GM23248 (cell line): ENCODE results near the gene OSBP2. TPM values are rescaled to one million over a fixed set of nuclear protein-coding genes. Genes with fewer than 3 reads are reported as not detected.

Source experiments
- DNase-seq: peaks from one replicate; pipeline ENCODE4 v3.0.0-alpha.2; 2015
- H2AFZ ChIP-seq: fragments of 200-600 bp; sonication (generic); 2 replicates; pipeline ENCODE4 v1.6.1; 2016; ENCODE audit warnings: antibody characterized with exemption
- H3F3A ChIP-seq: fragments of 200-600 bp; sonication (generic); 2 replicates; pipeline ENCODE4 v1.6.1; 2016; ENCODE audit warnings: mild to moderate bottlenecking, antibody characterized with exemption, mixed run types; ENCODE audit not compliant: insufficient read depth
- H3K27ac ChIP-seq: fragments of 200-600 bp; sonication (generic); 2 replicates; pipeline ENCODE4 v1.5.1; 2016; ENCODE audit warnings: mild to moderate bottlenecking
- H3K27me3 ChIP-seq: fragments of 200-600 bp; sonication (generic); replicated peaks from 2 replicates; pipeline ENCODE4 v1.6.1; 2016; ENCODE audit warnings: mild to moderate bottlenecking; ENCODE audit not compliant: insufficient read depth
- H3K36me3 ChIP-seq: fragments of 200-600 bp; sonication (generic); 2 replicates; pipeline ENCODE4 v1.6.1; 2016; ENCODE audit warnings: low read depth, mild to moderate bottlenecking
- H3K4me1 ChIP-seq: fragments of 200-600 bp; sonication (generic); 2 replicates; pipeline ENCODE4 v1.6.1; 2016; ENCODE audit warnings: mild to moderate bottlenecking; ENCODE audit not compliant: insufficient read depth
- H3K4me2 ChIP-seq: fragments of 200-600 bp; sonication (generic); one replicate; pipeline ENCODE4 v1.6.1; 2016; ENCODE audit warnings: mild to moderate bottlenecking; ENCODE audit not compliant: unreplicated experiment
- H3K4me3 ChIP-seq: fragments of 200-600 bp; sonication (generic); 2 replicates; pipeline ENCODE4 v1.5.1; 2016; ENCODE audit warnings: mild to moderate bottlenecking
- H3K79me2 ChIP-seq: fragments of 200-600 bp; sonication (generic); 2 replicates; pipeline ENCODE4 v1.6.1; 2016; ENCODE audit warnings: mild to moderate bottlenecking; ENCODE audit not compliant: insufficient read depth
- H3K9ac ChIP-seq: fragments of 200-600 bp; sonication (generic); 2 replicates; pipeline ENCODE4 v1.6.1; 2016; ENCODE audit warnings: mild to moderate bottlenecking
- H3K9me2 ChIP-seq: fragments of 200-600 bp; sonication (generic); 2 replicates; pipeline ENCODE4 v1.6.1; 2016; ENCODE audit warnings: mixed run types, mild to moderate bottlenecking, moderate library complexity; ENCODE audit not compliant: insufficient read depth
- H3K9me3 ChIP-seq: fragments of 200-600 bp; sonication (generic); one replicate; pipeline ENCODE4 v1.6.1; 2017; ENCODE audit warnings: low read depth
- H4K20me1 ChIP-seq: fragments of 200-600 bp; sonication (generic); 2 replicates; pipeline ENCODE4 v1.6.0; 2016; ENCODE audit not compliant: insufficient read depth
- EZH2 ChIP-seq: fragments of 200-600 bp; sonication (generic); IDR thresholded peaks from 2 replicates; pipeline ENCODE4 v1.6.1; 2018; ENCODE audit warnings: antibody characterized with exemption, mild to moderate bottlenecking; ENCODE audit not compliant: insufficient read depth, poor library complexity, severe bottlenecking
- EZH2phosphoT487 ChIP-seq: fragments of 200-600 bp; sonication (generic); IDR thresholded peaks from 2 replicates; pipeline ENCODE4 v1.6.1; 2018; ENCODE audit warnings: antibody characterized with exemption, moderate library complexity, mild to moderate bottlenecking, low read depth; ENCODE audit not compliant: insufficient read depth
- WGBS, 2 experiments: methylation state at CpG; one replicate each; pipeline ENCODE4 v1.1.6; 2015 to 2017; ENCODE audit warnings: low lambda C conversion rate in 2 of 2, low coverage in 1 of 2; ENCODE audit errors: missing lambda C conversion rate in 2 of 2; 5-methylcytosine and 5-hydroxymethylcytosine counted together
- in situ Hi-C: fragments of 300-500 bp; cut with MboI; formaldehyde crosslinking; loops from 2 replicates; pipeline ENCODE4 v1.15.0; 2020
- microRNA counts: library from miRNA; unstranded; fragments of <30 nt; microRNA quantifications from one replicate; lab custom pipeline; 2016
- microRNA-seq: library from miRNA; unstranded; fragments of <30 nt; microRNA quantifications from one replicate; pipeline ENCODE4, GENCODE V29; 2016; ENCODE audit warnings: borderline number of aligned reads
- polyA plus RNA-seq: library from polyadenylated mRNA; unstranded; fragments of >200 nt; fragmentation: Nextera tagmentation; extraction: Ambion mirVana; gene quantifications from 2 replicates; pipeline ENCODE4 v1.2.1, GENCODE V29; 2016
- small RNA-seq: library from RNA; depleted of rRNA; stranded (forward); fragments of <200 nt; gene quantifications from one replicate; pipeline ENCODE3, GENCODE V24; 2014; ENCODE audit warnings: low read depth, low replicate concordance
- total RNA-seq: library from RNA; depleted of rRNA; stranded (reverse); fragments of >200 nt; shearing (Covaris generic); gene quantifications from 2 replicates; pipeline ENCODE4 v1.2.3, GENCODE V29; 2014; rRNA removed

Gene OSBP2
- total and polyA plus RNA-seq, 2 experiments from 2014 or later, result 1.1 to 1.3 TPM

DNA sequence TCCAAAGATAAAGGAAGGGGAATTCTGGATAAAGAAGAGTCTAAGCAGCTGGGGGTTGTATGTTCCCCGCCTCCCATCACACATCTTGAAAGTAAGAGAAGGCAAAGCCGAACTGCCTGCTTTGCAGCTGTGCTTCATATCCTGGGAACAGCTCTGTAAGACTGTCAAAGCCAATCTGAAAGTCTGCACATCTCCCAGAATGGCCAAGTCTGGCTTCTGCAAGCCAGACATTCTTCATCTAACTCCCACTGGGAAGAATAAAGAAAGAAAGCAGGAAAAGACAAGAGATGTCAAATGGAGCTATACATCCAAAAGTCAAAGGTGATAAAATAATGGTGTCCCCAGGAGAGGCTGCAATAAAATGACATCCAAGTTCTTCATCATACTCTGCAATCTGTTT is 258.5 kb downstream of the OSBP2 start:
- H3F3A ChIP-seq, result no peaks in the 10 kb centered on the region
- WGBS, 2 experiments, result 95 to 100% methylated on average over 2 of the region's 2 CpGs
- H3K27me3 ChIP-seq, result no peaks in the 10 kb centered on the region
- no peaks in the 10 kb centered on the region for H3K9me2 ChIP-seq
- no peak for TF ChIP-seq EZH2phosphoT487
- TF ChIP-seq EZH2, result no peak
- in situ Hi-C loops, result loop anchor here (10.0 kb wide), 1 partner anchor 132 kb away; the partner anchor contains the start of gene SMTN
- no peak overlapping the region for H3K4me2 ChIP-seq
- peaks cover 21% of the 10 kb centered on the region; the same call in 1 of the 2 replicates for H3K79me2 ChIP-seq
- no peak overlapping the region for H3K9ac ChIP-seq
- H3K27ac ChIP-seq, result no peak overlapping the region
- DNase-seq, result no peak
- H3K9me3 ChIP-seq, result no peaks in the 10 kb centered on the region
- no peaks in the 10 kb centered on the region for H4K20me1 ChIP-seq
- no peak overlapping the region for H3K4me3 ChIP-seq
- H2AFZ ChIP-seq, result no peak overlapping the region
- no peaks in the 10 kb centered on the region for H3K4me1 ChIP-seq
- H3K36me3 ChIP-seq, result peaks cover 36% of the 10 kb centered on the region; the same call in 1 of the 2 replicates

DNA sequence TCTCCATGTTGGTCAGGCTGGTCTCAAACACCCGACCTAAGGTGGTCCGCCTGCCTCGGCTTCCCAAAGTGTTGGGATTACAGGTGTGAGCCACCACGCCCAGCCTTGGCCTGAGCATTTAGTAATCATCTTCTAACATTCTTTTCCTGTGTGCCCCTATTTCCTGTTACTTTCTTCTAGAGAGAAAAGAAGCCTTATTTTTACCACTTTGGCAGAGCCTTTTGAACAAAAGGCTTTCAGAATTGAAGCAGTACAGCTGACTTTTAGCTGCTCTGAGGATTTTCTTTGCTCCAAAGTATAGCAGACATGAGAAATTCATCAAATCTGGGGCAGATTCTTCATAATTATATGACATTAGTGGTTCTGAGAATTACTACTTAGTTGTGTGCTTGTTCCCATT is 260.5 kb downstream of the OSBP2 start:
- H3F3A ChIP-seq, result no peaks in the 10 kb centered on the region
- TF ChIP-seq EZH2, result no peak
- no peak for TF ChIP-seq EZH2phosphoT487
- no peaks in the 10 kb centered on the region for H3K9me3 ChIP-seq
- H3K79me2 ChIP-seq, result peaks cover 39% of the 10 kb centered on the region
- no peak overlapping the region for H3K4me3 ChIP-seq
- no peak overlapping the region for H3K27ac ChIP-seq
- H3K4me2 ChIP-seq, result no peak overlapping the region
- H3K36me3 ChIP-seq, result peaks cover 22% of the 10 kb centered on the region; the same call in 1 of the 2 replicates
- no peaks in the 10 kb centered on the region for H3K27me3 ChIP-seq
- WGBS, 2 experiments, result 93 to 97% methylated on average over 4 of the region's 4 CpGs
- no peaks in the 10 kb centered on the region for H3K9me2 ChIP-seq
- no peaks in the 10 kb centered on the region for H4K20me1 ChIP-seq
- H2AFZ ChIP-seq, result no peak overlapping the region
- no peak for DNase-seq
- H3K9ac ChIP-seq, result no peak overlapping the region
- in situ Hi-C loops, result loop anchor here (10.0 kb wide), 1 partner anchor 130 kb away; the partner anchor contains the start of gene SMTN
- no peaks in the 10 kb centered on the region for H3K4me1 ChIP-seq

MicroRNAs encoded within 50 kb of the gene (microRNA counts, 767-probe panel; counts per million panel counts)
- microRNA hsa-miR-3200-3p (lab: Ali Mortazavi, UCI), result 447 counts per million, percentile 86 among the panel's probes with 10 or more counts

Small RNAs within 50 kb of the gene (microRNA-seq; reads per million reads assigned to microRNA genes)
- gene MIR3200, result 13.8 reads per million, percentile 21 among the genes with 10 or more reads in this experiment

Small RNAs within 50 kb of the gene (small RNA-seq; reads per million reads assigned to genes)
- gene MIR3200, result not detected

Other genes starting within 250 kb of the OSBP2 start
- gene SEC14L3, start 222.9 kb upstream of the OSBP2 start, total RNA-seq, result not detected in 2 replicates
- not detected in 2 replicates for gene SEC14L3, start 222.9 kb upstream of the OSBP2 start, polyA plus RNA-seq
- gene SEC14L4, start 189.2 kb upstream of the OSBP2 start, total RNA-seq, result under 0.01 and 0.25 TPM in 2 replicates
- 0.16 and 0.34 TPM in 2 replicates for gene SEC14L4, start 189.2 kb upstream of the OSBP2 start, polyA plus RNA-seq
- not detected in 2 replicates for gene SEC14L6, start 148.1 kb upstream of the OSBP2 start, total RNA-seq
- gene SEC14L6, start 148.1 kb upstream of the OSBP2 start, polyA plus RNA-seq, result not detected in 2 replicates
- not detected in 2 replicates for gene GAL3ST1, start 120.2 kb upstream of the OSBP2 start, total RNA-seq
- not detected in 2 replicates for gene GAL3ST1, start 120.2 kb upstream of the OSBP2 start, polyA plus RNA-seq
- gene PES1, start 103.0 kb upstream of the OSBP2 start, total RNA-seq, result 63.2 and 83.7 TPM in 2 replicates
- gene PES1, start 103.0 kb upstream of the OSBP2 start, polyA plus RNA-seq, result 67.8 and 74.1 TPM in 2 replicates
- gene TCN2, start 87.7 kb upstream of the OSBP2 start, total RNA-seq, result 5.3 and 8.1 TPM in 2 replicates
- gene TCN2, start 87.7 kb upstream of the OSBP2 start, polyA plus RNA-seq, result 4.5 and 4.8 TPM in 2 replicates
- gene SLC35E4, start 59.1 kb upstream of the OSBP2 start, total RNA-seq, result 12.9 and 16.4 TPM in 2 replicates
- 8.5 and 9.1 TPM in 2 replicates for gene SLC35E4, start 59.1 kb upstream of the OSBP2 start, polyA plus RNA-seq
- 7.1 and 9.5 TPM in 2 replicates for gene DUSP18, start 27.0 kb upstream of the OSBP2 start, total RNA-seq
- 12.4 and 12.7 TPM in 2 replicates for gene DUSP18, start 27.0 kb upstream of the OSBP2 start, polyA plus RNA-seq